HepG2 (cell line): ENCODE results near the gene NAPEPLD.

Experiments
- BRD4 ChIP-seq: sonication (generic); formaldehyde crosslinking; IDR thresholded peaks from 2 replicates; pipeline ENCODE4 v1.4.0; 2020; ENCODE audit warnings: missing genetic modification reagents
- FOXO1 ChIP-seq: sonication (generic); formaldehyde crosslinking; IDR thresholded peaks from 2 replicates; pipeline ENCODE4 v1.4.0; 2020; ENCODE audit warnings: missing genetic modification reagents
- GATAD1 ChIP-seq: IDR thresholded peaks from 2 replicates; pipeline ENCODE4 v1.6.1; 2016; ENCODE audit warnings: missing genetic modification reagents, missing compliant biosample characterization
- HCFC1 ChIP-seq: fragments of 150-350 bp; IDR thresholded peaks from 2 replicates; pipeline ENCODE4 v1.6.1; 2014; ENCODE audit warnings: low read depth, low read length
- MAFK ChIP-seq, 2 experiments: IDR thresholded peaks in 1 of 2; conservative IDR thresholded peaks in 1 of 2; 2 replicates each; pipeline ENCODE4 v1.6.1; 2011; ENCODE audit warnings: improper control_type of control experiment in 2 of 2, low read length in 2 of 2
- MTA3 ChIP-seq: sonication (generic); formaldehyde crosslinking; IDR thresholded peaks from 2 replicates; pipeline ENCODE4 v1.4.0; 2020; ENCODE audit warnings: missing genetic modification reagents
- PAWR ChIP-seq: sonication (generic); formaldehyde crosslinking; IDR thresholded peaks from 2 replicates; pipeline ENCODE4 v1.4.0; 2020; ENCODE audit warnings: missing genetic modification reagents, mild to moderate bottlenecking, borderline replicate concordance
- ZNF24 ChIP-seq: fragments of 450-650 bp; IDR thresholded peaks from 2 replicates; pipeline ENCODE4 v1.6.1; 2017; ENCODE audit warnings: antibody characterized with exemption, mild to moderate bottlenecking
- ZNF430 ChIP-seq: sonication (generic); formaldehyde crosslinking; IDR thresholded peaks from 2 replicates; pipeline ENCODE4 v1.9.0; 2021; ENCODE audit warnings: mild to moderate bottlenecking, missing genetic modification reagents
- TF ChIP-seq, protein P1 (sequence below): sonication (generic); formaldehyde crosslinking; conservative IDR thresholded peaks from 2 replicates; pipeline ENCODE4 v1.4.0; 2020; ENCODE audit warnings: missing genetic modification reagents
- TF ChIP-seq, protein P2 (sequence below): sonication (generic); formaldehyde crosslinking; IDR thresholded peaks from 2 replicates; pipeline ENCODE4 v1.8.1; 2022; ENCODE audit warnings: mild to moderate bottlenecking, missing genetic modification reagents
- TF ChIP-seq, protein P3 (sequence below), 2 experiments: sonication (generic) in 1 of 2; formaldehyde crosslinking in 1 of 2; IDR thresholded peaks; 2 replicates each; pipeline versions ENCODE4 v1.4.0 to v1.6.1; 2018 to 2020; ENCODE audit warnings: missing genetic modification reagents in 2 of 2, borderline replicate concordance in 1 of 2, low read depth in 1 of 2, mild to moderate bottlenecking in 1 of 2, missing biosample characterization in 1 of 2

DNA sequence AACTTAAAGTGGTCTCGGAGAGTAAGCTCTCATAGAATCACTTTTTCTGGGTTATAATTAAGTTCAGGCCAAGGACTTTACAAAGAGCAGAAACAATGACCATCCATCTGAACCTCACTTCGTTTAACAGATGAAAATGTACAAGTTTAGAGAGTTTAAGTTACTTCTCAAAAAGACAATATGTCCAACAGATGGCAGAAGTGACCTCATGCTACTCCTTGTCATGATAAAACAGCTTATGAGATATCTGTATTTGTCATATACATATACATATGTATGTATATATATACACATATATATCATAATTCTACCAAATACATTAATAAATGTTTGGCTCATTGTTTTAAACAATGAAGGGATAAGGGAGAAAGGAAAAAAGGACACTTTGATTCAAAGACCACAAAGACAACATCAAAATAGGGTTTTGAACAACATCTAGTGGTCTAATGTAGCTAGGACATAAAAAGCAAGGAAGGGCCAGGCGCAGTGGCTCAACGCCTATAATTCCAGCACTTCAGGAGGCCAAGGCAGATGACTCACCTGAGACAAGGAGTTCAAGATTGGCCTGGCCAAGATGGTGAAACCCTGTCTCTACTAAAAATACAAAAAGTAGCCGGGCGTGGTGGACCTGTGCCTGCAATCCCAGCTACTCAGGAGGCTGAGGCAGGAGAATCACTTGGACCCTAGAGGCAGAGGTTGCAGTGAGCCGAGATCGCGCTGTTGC is 17.8 kb downstream of the NAPEPLD start:
- no peak for TF ChIP-seq GATAD1
- TF ChIP-seq, protein P1, sequence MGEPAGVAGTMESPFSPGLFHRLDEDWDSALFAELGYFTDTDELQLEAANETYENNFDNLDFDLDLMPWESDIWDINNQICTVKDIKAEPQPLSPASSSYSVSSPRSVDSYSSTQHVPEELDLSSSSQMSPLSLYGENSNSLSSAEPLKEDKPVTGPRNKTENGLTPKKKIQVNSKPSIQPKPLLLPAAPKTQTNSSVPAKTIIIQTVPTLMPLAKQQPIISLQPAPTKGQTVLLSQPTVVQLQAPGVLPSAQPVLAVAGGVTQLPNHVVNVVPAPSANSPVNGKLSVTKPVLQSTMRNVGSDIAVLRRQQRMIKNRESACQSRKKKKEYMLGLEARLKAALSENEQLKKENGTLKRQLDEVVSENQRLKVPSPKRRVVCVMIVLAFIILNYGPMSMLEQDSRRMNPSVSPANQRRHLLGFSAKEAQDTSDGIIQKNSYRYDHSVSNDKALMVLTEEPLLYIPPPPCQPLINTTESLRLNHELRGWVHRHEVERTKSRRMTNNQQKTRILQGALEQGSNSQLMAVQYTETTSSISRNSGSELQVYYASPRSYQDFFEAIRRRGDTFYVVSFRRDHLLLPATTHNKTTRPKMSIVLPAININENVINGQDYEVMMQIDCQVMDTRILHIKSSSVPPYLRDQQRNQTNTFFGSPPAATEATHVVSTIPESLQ, result no peak
- no peak for TF ChIP-seq HCFC1
- no peak for TF ChIP-seq BRD4
- TF ChIP-seq, protein P2, sequence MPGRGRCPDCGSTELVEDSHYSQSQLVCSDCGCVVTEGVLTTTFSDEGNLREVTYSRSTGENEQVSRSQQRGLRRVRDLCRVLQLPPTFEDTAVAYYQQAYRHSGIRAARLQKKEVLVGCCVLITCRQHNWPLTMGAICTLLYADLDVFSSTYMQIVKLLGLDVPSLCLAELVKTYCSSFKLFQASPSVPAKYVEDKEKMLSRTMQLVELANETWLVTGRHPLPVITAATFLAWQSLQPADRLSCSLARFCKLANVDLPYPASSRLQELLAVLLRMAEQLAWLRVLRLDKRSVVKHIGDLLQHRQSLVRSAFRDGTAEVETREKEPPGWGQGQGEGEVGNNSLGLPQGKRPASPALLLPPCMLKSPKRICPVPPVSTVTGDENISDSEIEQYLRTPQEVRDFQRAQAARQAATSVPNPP (CRISPR knock-in tag), result no peak
- no peak for TF ChIP-seq ZNF430 (CRISPR knock-in tag)
- TF ChIP-seq ZNF24, result no peak
- no peak for TF ChIP-seq MTA3 (CRISPR knock-in tag)
- no peak for TF ChIP-seq PAWR (CRISPR knock-in tag)
- TF ChIP-seq, protein P3, sequence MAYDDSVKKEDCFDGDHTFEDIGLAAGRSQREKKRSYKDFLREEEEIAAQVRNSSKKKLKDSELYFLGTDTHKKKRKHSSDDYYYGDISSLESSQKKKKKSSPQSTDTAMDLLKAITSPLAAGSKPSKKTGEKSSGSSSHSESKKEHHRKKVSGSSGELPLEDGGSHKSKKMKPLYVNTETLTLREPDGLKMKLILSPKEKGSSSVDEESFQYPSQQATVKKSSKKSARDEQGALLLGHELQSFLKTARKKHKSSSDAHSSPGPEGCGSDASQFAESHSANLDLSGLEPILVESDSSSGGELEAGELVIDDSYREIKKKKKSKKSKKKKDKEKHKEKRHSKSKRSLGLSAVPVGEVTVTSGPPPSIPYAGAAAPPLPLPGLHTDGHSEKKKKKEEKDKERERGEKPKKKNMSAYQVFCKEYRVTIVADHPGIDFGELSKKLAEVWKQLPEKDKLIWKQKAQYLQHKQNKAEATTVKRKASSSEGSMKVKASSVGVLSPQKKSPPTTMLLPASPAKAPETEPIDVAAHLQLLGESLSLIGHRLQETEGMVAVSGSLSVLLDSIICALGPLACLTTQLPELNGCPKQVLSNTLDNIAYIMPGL (CRISPR knock-in tag; IDR thresholded peaks at IDR 0.05; ENCODE audit: borderline replicate concordance in 1 of 2, low read depth in 1 of 2), result no peak
- no peak for TF ChIP-seq FOXO1 (CRISPR knock-in tag)
- no peak for TF ChIP-seq MAFK (conservative IDR thresholded peaks at IDR 0.05 in 1 of 2, IDR thresholded peaks at IDR 0.05 in 1 of 2; ENCODE audit: low read length in 2 of 2)
